Stimulated activated CD4-positive, alpha-beta T cell treated with anti-CD3 and anti-CD28 coated beads, Interleukin-1b, Interleukin-23, amount 100 ng/mL, for 24 hours (primary cell): Measurements from ENCODE around the gene TGDS.
"Not testable (repeated sequence)": the region's sequence is repeated elsewhere in the genome, so short reads cannot be mapped to it uniquely, and the experiment has no call there.

Experiments
- DNase-seq, 4 experiments: peaks; one replicate each; pipeline ENCODE4 v3.0.0-alpha.2; 2020; ENCODE audit warnings: low read depth in 4 of 4, low spot score in 1 of 4

Gene TGDS

DNA sequence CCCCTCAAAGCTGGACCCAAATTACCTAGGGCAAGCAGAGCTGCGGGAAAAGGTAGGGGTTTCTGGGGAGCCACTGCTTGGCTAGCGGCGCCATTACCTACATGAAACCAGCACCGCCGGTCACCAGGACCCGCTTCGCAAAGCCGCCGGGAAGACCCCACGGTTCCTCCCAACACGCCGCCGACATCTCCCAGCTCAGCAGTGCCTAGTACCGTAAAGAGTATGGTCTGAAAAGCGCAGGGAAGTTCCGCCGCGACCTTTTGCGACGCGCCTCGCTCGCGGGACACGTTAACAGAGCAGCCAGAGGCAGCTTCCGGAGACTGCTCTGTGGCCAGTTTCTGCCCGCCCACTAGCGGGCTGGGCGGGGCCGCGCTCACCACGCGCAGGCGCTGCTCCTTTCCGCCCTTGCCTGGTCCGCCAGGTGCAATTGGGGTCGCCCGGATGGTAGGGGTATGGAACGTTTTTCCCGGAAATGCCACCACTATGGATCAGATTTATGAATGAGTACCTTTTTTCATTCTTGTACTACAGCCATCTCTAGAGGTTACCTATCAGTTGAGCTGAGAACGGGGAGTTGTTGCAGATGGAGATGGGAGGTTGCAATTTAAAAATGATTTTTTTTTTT is at the start of gene TGDS:
Gene TGDS, minus strand, starts transcription at position 203 of the 625 bp plus-strand sequence. Its CDS starts 16 bp downstream, at position 187.
- peak; percentile 62 to 79 (median 74) for DNase-seq

DNA sequence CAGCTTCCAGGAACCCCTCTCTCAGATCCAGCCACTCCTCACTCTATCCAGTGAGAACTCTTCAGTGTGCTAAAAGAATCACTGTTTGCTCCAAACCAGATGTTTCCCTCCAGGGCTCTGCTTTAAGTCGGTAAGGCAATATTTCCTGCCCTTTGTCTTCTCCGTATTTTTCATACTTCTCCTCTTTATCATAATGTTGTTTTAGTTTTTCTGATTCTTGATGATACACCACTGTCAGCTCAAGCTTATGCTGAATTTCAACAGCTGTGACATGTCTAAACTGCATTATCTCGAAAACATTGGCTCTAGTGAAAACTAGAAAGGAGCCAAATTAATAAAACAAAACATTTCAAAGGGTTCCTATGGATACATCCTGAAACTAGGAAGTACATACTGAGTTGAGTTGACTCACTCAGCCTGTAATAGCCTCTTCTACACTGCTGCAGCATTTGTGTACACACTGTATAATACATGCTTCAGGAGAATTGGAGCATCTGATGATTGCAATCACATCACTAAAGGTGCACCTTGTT is 45.5 kb upstream of the TGDS start:
- no peak for DNase-seq

DNA sequence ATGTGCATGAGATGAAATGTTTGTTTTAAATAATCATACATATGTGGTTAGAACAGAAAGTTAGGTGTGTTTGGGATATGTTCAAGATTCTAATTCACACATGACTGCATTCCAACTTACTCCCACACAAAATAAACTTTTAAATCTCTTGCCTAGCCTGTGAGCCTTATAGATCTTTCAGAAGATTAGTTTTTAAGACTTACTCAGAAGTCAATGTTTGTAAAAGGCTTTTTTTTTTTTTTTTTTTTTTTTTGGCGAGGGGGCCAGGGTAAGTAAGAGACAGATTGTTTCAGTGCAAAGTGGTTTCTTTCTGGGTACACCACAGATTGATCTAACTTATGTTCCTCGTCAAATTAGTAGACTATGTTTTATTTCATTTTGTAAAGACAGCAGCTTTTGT is 44.8 kb upstream of the TGDS start:
- DNase-seq = no peak

DNA sequence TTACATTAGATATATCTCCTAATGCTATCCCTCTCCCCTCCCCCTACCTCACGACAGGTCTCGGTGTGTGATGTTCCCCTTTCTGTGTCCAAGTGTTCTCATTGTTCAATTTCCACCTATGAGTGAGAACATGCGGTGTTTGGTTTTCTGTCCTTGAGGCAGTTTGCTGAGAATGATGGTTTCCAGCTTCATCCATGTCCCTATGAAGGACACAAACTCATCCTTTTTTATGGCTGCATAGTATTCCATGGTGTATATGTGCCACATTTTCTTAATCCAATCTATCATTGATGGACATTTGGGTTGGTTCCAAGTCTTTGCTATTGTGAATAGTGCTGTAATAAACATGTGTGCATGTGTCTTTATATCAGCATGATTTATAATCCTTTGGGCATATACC is 41.7 kb upstream of the TGDS start:
- DNase-seq = not testable (repeated sequence)

DNA sequence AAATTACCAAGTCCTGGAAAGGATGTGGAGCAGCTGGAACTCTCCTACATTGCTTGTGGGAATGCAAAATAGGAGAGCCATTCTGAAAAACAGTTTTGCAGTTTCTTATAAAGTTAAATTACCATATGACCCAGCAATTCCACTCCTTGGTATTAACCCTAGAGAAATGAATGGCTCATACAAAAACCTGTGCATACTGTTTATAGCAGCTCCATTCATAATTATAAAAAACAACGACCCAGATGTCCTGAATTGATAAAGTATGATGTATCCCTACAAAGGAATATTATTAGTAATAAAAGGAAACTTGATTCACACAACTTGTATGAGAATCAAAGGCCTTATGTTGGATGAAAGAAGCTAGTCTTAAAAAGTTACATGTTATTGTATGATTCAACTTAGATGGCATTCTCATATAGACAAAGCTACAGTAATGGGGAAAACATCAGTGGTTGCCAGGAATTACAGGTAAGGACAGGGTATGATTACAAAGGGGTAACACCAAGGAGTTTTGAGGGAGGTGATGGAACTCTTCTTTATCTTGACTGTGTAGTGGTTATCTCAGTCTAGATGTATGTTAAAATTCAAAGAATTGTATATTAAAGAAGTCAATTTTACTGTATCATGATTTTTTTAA is 41.1 kb upstream of the TGDS start:
- DNase-seq = no peak

DNA sequence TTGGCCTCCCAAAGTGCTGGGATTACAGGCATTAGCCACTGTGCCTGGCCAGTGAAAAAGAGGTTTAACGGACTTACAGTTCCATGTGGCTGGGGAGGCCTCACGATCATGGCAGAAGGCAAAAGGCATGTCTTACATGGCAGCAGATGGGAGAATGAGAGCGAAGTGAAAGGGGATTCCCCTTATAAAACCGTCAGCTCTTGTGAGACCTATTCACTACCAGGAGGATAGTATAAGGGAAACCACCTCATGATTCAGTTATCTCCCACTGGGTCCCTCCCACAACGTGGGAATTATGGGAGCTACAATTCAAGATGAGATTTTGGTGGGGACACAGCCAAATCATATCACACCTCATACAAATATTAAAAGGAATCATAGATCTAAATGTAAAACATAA is 40.1 kb upstream of the TGDS start:
- DNase-seq = not testable (repeated sequence)

DNA sequence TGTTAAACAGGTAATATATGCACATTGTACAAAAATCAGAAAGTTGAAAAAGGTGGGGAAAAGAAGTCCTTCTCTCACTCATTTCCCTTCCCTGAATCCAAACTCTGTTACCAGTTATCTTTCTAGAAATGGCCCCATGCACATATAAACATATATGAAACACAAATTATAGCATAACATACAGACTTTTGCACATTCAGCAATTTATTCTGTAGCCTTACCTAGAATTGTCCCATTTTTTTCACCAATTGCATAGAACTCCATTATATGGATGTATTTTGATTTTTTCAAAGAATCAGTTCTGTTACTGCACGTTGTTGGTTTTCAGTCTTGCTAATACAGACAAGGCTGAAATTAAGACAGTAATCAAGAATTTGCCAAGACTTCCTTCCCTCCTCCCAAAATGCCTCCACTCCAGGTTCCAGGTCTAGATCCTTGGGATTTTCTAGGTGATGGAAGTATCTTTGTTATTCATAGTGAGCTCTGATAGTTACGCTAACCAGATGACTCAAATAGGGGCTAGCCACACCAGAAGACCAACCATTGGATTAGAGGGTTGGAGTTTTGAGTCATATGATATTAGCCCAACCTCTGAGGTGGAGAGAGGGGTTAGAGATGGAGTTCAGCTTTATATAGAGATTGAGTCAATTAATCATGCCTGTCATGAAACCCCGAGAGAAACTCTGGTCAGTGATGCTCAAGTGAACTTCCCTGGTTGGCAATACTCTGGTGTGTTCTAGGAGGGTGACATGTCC is 36.5 kb upstream of the TGDS start:
- no peak for DNase-seq

DNA sequence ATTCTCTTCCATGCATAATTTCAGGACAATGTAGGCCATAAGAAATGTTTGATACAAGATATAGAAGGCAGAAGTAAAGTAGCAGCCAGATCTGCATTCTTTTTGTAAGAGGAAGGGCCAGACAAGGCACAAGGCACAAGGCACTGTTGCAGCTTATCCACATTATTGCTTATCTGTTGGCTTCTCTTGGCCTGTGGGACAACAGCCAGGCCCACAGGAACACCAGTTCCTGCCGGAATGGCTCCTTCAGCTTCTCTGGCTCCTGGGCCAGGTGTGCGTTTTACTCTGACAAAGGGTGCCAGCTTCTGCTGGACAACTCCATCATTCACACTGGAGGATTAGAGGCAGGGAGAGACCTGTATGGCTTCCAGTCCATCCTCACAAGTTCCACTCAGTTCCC is 34.9 kb upstream of the TGDS start:
- DNase-seq = no peak

GRCh38 chr13:94623316-94623715 is 27.4 kb upstream of the TGDS start:
- DNase-seq = no peak

DNA sequence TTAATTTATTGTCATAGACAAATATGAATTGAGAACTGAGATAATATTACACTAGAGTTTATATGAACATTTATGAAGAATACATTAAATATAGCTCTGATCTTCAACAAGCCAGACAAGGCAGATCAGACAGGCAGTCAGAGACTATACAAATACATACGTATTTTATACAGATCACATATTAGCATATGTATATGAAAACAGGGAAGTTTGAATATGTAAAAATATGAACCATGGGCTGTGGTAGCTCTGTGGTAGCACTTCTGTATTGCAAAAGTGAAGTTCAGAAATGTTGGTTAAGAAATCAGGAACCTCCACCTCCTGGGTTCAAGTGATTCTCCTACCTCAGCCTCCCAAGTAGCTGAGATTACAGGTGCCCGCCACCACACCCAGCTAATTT is 26.4 kb upstream of the TGDS start:
- DNase-seq = no peak

- no peak for DNase-seq
These were observed 24.4 kb upstream of the TGDS start for GRCh38 chr13:94620286-94620896.

DNA sequence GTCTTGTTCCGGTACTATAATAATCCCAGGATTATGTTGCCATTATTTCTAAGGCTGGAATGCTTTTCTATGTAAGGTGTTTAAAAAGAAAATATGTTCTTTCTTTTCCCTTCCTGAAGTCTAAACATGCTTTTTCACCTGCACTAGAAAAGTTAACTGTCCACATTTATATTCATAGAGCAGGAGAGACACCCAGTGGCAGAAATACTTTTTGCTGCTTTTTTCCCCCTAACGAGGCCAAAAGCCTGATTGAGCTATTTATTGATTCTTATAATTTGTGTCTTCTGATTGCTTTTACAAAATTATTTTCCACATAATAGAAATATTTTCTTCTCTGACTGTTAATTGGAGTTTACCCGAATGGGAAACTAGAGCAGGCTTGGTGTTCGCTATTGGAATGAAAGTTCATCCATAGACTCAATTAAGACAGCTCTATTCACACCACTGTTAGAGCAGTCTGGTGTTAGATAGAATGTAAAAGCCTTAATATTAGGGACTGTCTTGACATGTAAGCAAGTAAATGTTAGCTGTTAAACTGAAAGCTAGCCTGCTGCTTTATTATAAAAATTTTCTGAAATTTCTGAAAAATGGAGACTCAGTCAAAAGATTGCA is 21.5 kb upstream of the TGDS start:
- no peak for DNase-seq

GRCh38 chr13:94613051-94613450 is 17.1 kb upstream of the TGDS start:
- no peak for DNase-seq

GRCh38 chr13:94612050-94612449 is 16.1 kb upstream of the TGDS start:
- no peak for DNase-seq

DNA sequence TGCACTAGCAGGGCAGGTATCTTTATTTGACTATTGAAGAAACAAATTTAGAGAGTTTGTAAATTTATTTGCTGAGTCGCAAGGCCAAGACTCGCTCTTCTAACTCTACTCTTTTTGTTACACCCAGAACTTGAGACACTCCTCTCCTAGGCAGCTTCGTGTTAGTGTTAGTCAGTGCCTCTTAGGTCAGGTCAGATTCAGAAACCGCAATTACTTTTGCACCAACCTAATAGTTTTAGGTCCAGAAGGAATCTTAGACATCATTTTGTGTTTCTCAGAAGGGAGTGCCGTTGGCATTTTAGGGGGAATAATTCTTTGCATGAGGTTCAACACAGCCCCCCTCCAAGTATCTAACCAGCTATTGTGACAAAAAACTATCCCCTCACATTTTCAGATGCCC is 14.5 kb upstream of the TGDS start:
- DNase-seq = no peak

DNA sequence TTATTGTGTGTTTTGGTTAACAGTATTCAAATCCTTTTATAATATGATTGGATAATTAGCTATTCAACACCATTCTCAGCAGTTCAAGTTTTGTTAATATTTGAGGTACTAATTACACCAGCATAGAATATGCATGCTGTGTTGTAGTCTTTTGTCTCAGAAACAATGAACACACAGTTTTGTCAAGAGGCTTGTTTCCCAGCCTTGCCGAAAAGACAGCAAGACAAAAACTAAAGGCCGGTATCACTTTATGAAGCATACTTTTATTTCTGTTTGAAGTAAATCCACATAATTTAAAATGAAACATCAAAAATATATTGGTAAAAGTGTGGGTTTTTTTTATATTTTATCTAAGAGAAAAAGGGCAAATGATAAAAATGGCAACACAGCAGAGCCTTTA is 13.2 kb upstream of the TGDS start:
- no peak for DNase-seq

DNA sequence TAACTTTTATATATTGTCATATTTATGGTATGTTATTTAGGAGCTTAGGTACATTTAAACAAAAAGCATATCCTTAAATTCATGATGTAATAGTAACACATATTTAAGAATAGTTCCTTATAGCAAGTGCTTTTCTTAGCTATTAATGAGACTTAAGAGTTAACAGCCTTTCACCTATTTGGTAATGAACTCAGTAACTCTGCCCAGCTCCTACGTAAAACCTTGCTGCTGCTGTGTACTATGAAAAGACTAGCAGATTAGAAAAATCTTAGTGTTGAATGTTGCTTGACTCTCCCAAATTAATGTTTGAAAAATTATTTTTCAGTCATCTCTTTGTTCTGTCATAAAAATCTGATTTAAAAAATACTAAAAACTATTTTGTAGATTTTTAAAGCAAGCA is 12.6 kb upstream of the TGDS start:
- no peak for DNase-seq

DNA sequence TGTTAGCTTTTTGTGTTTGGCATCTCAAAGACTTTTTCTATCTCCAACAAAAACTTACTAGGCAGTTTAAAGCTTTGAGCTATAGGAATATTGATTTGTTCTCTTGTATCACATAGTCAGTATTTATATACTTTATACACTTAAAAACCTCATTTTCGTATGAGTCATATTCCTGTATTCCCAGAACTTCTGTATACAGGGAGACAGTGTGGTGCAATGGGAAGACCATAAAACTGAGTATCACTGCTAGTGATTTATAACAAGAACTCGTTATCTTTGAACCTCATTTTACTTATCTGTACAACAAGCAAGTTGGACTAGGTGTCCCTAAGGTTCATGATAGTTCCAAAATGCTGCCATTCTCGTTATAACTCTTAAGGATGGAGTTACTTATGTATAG is 12.0 kb upstream of the TGDS start:
- DNase-seq = no peak

- DNase-seq = no peak
These were observed 11.1 kb upstream of the TGDS start for GRCh38 chr13:94607056-94607455.

- no peak for DNase-seq
These were observed 6.5 kb upstream of the TGDS start for GRCh38 chr13:94602467-94602866.
